HepG2 (cell line): ENCODE data around the gene UBE2O. TPM values are rescaled to one million over a fixed set of nuclear protein-coding genes. Genes with fewer than 3 reads are reported as not detected.

Source experiments
- GLI4 ChIP-seq: sonication (generic); formaldehyde crosslinking; IDR thresholded peaks from 2 replicates; pipeline ENCODE4 v1.5.1; 2020; ENCODE audit warnings: missing genetic modification reagents, mild to moderate bottlenecking, moderate library complexity, borderline replicate concordance
- KAT8 ChIP-seq: IDR thresholded peaks from 2 replicates; pipeline ENCODE4 v1.6.1; 2016; ENCODE audit warnings: missing genetic modification reagents, missing compliant biosample characterization
- MIER3 ChIP-seq: IDR thresholded peaks from 2 replicates; pipeline ENCODE4 v1.6.1; 2016; ENCODE audit warnings: missing compliant biosample characterization, borderline replicate concordance
- MLLT10 ChIP-seq: sonication (generic); formaldehyde crosslinking; IDR thresholded peaks from 2 replicates; pipeline ENCODE4 v1.4.0; 2020; ENCODE audit warnings: missing genetic modification reagents
- NR2C2 ChIP-seq: sonication (generic); formaldehyde crosslinking; IDR thresholded peaks from 2 replicates; pipeline ENCODE4 v1.4.0; 2020; ENCODE audit warnings: missing genetic modification reagents, mild to moderate bottlenecking, moderate library complexity, borderline replicate concordance
- PAWR ChIP-seq: sonication (generic); formaldehyde crosslinking; IDR thresholded peaks from 2 replicates; pipeline ENCODE4 v1.4.0; 2020; ENCODE audit warnings: missing genetic modification reagents, mild to moderate bottlenecking, borderline replicate concordance
- RORA ChIP-seq: sonication (generic); formaldehyde crosslinking; IDR thresholded peaks from 2 replicates; pipeline ENCODE4 v1.5.0; 2020; ENCODE audit warnings: mild to moderate bottlenecking, missing genetic modification reagents, moderate library complexity
- TOPORS ChIP-seq: sonication (generic); formaldehyde crosslinking; IDR thresholded peaks from 2 replicates; pipeline ENCODE4 v1.8.0; 2023; ENCODE audit warnings: mild to moderate bottlenecking, missing genetic modification reagents
- ZKSCAN1 ChIP-seq: fragments of 150-350 bp; IDR thresholded peaks from 2 replicates; pipeline ENCODE4 v1.6.1; 2014; ENCODE audit warnings: low read length
- ZNF556 ChIP-seq: sonication (generic); formaldehyde crosslinking; IDR thresholded peaks from 2 replicates; pipeline ENCODE4 v1.4.0; 2020; ENCODE audit warnings: mild to moderate bottlenecking, missing genetic modification reagents, borderline replicate concordance
- polyA plus RNA-seq, 8 experiments: library from polyadenylated mRNA; depleted of rRNA in 3 of 8; stranded (reverse) in 7 of 8; unstranded in 1 of 8; fragments of >200 nt; fragmentation: Illumina TruSeq in 4 of 8; extraction: Trizol in 4 of 8; gene quantifications; 2 replicates each; pipeline versions ENCODE4 v1.2.1 to v1.2.3, GENCODE V29; 2011 to 2016; ENCODE audit warnings: low read depth in 4 of 8, missing spikeins in 1 of 8, mixed read lengths in 1 of 8; ENCODE audit not compliant: insufficient read depth in 1 of 8
- total RNA-seq, 5 experiments: library from RNA; depleted of rRNA; stranded (reverse); fragments of >200 nt; fragmentation: Illumina TruSeq; extraction: Trizol; gene quantifications; 2 replicates each; pipeline ENCODE4 v1.2.3, GENCODE V29; 2016; ENCODE audit warnings: low read depth in 1 of 5
- TF ChIP-seq, protein P1 (sequence below): sonication (generic); formaldehyde crosslinking; IDR thresholded peaks from 2 replicates; pipeline ENCODE4 v1.4.0; 2020; ENCODE audit warnings: mild to moderate bottlenecking, missing genetic modification reagents
- TF ChIP-seq, protein P2 (sequence below): sonication (generic); formaldehyde crosslinking; IDR thresholded peaks from 2 replicates; pipeline ENCODE4 v1.4.0; 2020; ENCODE audit warnings: missing genetic modification reagents, borderline replicate concordance

UBE2O gene
- total and polyA plus RNA-seq, 2 of the 13 experiments (the other 11 are each of a cell fraction or from before 2014, with no cell fraction given): 21.5 to 23.5 TPM

GRCh38 chr17:76357597-76358158, 95.3 kb downstream of the UBE2O start (continued):
- TF ChIP-seq, protein P1, sequence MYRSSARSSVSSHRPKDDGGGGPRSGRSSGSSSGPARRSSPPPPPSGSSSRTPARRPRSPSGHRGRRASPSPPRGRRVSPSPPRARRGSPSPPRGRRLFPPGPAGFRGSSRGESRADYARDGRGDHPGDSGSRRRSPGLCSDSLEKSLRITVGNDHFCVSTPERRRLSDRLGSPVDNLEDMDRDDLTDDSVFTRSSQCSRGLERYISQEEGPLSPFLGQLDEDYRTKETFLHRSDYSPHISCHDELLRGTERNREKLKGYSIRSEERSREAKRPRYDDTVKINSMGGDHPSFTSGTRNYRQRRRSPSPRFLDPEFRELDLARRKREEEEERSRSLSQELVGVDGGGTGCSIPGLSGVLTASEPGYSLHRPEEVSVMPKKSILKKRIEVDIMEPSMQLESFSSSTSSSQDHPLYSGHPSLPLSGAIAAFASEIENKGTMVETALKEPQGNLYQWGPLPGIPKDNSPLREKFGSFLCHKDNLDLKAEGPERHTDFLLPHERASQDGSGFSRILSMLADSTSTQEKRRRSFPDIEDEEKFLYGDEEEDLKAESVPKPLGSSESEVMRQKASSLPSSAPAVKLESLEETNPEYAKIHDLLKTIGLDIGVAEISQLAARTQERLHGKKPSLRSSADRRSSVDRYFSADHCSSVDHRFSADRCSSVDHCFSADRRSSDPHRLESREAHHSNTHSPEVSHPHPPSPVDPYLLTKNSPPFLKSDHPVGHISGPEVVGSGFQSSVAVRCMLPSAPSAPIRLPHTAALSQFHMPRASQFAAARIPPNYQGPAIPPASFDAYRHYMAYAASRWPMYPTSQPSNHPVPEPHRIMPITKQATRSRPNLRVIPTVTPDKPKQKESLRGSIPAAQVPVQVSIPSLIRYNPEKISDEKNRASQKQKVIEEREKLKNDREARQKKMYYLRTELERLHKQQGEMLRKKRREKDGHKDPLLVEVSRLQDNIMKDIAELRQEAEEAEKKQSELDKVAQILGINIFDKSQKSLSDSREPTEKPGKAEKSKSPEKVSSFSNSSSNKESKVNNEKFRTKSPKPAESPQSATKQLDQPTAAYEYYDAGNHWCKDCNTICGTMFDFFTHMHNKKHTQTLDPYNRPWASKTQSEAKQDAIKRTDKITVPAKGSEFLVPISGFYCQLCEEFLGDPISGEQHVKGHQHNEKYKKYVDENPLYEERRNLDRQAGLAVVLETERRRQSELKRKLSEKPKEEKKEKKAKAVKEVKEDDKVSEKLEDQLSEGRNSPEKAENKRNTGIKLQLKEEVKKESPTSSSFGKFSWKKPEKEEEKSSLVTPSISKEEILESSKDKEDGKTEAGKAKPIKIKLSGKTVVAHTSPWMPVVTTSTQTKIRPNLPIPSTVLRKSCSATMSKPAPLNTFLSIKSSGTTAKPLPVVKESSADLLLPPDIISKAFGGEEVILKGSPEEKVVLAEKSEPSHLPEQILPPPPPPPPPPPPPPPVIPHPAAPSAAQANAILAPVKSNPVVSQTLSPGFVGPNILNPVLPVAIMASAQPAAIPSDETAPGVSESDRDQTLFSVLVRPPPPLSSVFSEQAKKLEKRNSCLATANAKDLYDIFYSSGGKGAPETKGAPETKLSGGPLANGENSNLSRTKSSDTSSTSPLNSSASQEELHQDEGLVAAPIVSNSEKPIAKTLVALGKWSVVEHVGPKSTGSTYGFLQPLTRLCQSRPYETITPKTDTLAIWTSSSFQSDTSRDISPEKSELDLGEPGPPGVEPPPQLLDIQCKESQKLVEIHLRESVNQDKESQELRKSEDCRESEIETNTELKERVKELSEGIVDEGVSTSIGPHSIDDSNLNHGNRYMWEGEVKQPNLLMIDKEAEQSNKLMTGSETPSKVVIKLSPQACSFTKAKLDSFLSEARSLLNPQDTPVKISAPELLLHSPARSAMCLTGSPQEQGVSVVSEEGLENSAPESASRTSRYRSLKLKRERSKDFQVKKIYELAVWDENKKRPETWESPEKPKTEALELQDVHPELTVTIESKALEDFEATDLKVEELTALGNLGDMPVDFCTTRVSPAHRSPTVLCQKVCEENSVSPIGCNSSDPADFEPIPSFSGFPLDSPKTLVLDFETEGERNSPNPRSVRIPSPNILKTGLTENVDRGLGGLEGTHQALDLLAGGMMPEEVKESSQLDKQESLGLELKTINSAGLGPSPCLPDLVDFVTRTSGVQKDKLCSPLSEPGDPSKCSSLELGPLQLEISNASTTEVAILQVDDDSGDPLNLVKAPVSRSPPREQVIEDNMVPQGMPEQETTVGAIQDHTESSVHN (CRISPR knock-in tag): no peak
- TF ChIP-seq ZKSCAN1 (no peak), MIER3 (CRISPR knock-in tag) (no peak; the same call in 1 of the 2 replicates), ZNF556 (no peak), TOPORS (CRISPR knock-in tag) (no peak), MLLT10 (CRISPR knock-in tag) (no peak), KAT8 (CRISPR knock-in tag) (no peak), NR2C2 (CRISPR knock-in tag) (no peak), PAWR (CRISPR knock-in tag) (no peak), GLI4 (CRISPR knock-in tag) (no peak), RORA (CRISPR knock-in tag) (no peak)
- TF ChIP-seq, protein P2, sequence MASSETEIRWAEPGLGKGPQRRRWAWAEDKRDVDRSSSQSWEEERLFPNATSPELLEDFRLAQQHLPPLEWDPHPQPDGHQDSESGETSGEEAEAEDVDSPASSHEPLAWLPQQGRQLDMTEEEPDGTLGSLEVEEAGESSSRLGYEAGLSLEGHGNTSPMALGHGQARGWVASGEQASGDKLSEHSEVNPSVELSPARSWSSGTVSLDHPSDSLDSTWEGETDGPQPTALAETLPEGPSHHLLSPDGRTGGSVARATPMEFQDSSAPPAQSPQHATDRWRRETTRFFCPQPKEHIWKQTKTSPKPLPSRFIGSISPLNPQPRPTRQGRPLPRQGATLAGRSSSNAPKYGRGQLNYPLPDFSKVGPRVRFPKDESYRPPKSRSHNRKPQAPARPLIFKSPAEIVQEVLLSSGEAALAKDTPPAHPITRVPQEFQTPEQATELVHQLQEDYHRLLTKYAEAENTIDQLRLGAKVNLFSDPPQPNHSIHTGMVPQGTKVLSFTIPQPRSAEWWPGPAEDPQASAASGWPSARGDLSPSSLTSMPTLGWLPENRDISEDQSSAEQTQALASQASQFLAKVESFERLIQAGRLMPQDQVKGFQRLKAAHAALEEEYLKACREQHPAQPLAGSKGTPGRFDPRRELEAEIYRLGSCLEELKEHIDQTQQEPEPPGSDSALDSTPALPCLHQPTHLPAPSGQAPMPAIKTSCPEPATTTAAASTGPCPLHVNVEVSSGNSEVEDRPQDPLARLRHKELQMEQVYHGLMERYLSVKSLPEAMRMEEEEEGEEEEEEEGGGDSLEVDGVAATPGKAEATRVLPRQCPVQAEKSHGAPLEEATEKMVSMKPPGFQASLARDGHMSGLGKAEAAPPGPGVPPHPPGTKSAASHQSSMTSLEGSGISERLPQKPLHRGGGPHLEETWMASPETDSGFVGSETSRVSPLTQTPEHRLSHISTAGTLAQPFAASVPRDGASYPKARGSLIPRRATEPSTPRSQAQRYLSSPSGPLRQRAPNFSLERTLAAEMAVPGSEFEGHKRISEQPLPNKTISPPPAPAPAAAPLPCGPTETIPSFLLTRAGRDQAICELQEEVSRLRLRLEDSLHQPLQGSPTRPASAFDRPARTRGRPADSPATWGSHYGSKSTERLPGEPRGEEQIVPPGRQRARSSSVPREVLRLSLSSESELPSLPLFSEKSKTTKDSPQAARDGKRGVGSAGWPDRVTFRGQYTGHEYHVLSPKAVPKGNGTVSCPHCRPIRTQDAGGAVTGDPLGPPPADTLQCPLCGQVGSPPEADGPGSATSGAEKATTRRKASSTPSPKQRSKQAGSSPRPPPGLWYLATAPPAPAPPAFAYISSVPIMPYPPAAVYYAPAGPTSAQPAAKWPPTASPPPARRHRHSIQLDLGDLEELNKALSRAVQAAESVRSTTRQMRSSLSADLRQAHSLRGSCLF: no peak
